Mucosa of stomach (tissue), 1 donor: ENCODE results near the gene OGDH.

Source experiments
- H3K27me3 ChIP-seq: one replicate; pipeline ENCODE4 v1.7.0; 2013; ENCODE audit warnings: mild to moderate bottlenecking, low read length; ENCODE audit not compliant: control insufficient read depth, insufficient read depth
- H3K36me3 ChIP-seq: one replicate; pipeline ENCODE4 v1.7.0; 2013; ENCODE audit warnings: low read length; ENCODE audit not compliant: control insufficient read depth, insufficient read depth
- H3K4me1 ChIP-seq: one replicate; pipeline ENCODE4 v1.7.0; 2013; ENCODE audit warnings: mild to moderate bottlenecking, low read length; ENCODE audit not compliant: control insufficient read depth, insufficient read depth
- H3K4me3 ChIP-seq: one replicate; pipeline ENCODE4 v1.7.0; 2013; ENCODE audit warnings: low read length
- H3K9ac ChIP-seq: one replicate; pipeline ENCODE4 v1.7.0; 2013; ENCODE audit warnings: mild to moderate bottlenecking, low read length, moderate library complexity
- H3K9me3 ChIP-seq: one replicate; pipeline ENCODE4 v1.7.0; 2013; ENCODE audit warnings: mild to moderate bottlenecking, low read length, moderate library complexity; ENCODE audit not compliant: control insufficient read depth
- donor health status: Pancreatic carcinoma.

The OGDH gene

DNA sequence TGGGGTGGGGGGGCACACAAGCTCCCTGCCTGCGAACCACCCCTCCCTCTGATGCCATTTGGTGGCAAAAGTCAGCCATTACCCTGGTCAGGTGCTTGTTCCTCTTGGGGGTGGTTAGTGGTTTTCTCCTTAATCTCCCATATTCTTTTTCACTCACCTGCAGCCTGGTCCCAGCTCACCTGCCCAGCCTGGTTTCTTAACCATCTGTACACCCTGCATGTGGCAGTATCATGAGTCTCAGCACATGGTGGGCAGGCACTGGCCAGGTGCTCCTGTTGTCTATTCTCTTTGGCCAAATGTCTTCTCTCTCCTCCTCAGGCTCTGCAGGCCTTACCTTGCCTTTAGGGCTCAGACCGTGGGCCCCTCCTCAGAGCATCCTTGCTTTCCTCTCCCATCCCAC, 30.5 kb downstream of the OGDH start:
- Histone ChIP-seq H3K9me3 (no peaks in the 10 kb centered on the region), H3K9ac (no peak overlapping the region), H3K27me3 (no peaks in the 10 kb centered on the region), H3K4me1 (peaks cover 86% of the 10 kb centered on the region), H3K4me3 (no peak overlapping the region), H3K36me3 (no peaks in the 10 kb centered on the region)

DNA sequence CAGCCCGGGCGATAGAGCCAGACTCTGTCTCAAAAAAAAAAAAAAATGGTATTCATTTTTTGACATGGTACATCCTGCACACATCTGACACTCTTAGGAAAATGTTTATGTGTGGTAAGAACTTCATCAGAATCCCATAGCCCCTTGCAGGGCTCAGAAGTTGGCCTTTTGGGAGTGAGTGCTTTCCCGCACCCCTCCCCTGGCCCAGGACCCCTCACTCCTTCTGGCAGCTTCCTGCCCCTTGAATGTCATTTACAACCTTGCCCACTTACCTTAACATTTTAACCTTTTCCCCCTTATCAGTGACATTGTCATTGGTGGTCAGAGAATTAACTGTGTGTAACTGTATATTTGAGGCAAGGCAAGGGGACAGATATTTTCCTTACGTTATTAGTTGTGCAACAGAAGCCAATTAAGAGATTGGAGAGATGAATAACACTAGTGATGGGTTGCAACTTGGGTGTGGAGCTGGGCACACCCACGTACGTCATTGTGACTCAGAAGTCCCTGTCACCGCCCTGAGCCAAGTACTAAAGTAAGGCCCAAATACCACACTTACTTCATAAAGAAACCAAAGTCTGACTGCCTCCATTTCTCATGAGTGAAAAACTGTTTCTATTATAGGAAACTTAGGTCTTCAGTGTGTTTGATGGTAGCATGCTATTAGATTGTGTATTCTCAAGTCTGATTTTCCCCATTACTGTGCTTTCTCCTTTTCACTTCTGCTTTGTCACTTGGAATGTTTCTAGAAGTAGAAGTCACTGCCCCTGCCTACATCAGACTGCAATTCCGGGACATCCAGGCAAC, 31.6 kb downstream of the OGDH start:
- Histone ChIP-seq H3K27me3 (no peaks in the 10 kb centered on the region), H3K9ac (peak overlapping the region; percentile 61), H3K4me1 (peaks cover 76% of the 10 kb centered on the region), H3K9me3 (no peaks in the 10 kb centered on the region), H3K36me3 (no peaks in the 10 kb centered on the region), H3K4me3 (no peak overlapping the region)

DNA sequence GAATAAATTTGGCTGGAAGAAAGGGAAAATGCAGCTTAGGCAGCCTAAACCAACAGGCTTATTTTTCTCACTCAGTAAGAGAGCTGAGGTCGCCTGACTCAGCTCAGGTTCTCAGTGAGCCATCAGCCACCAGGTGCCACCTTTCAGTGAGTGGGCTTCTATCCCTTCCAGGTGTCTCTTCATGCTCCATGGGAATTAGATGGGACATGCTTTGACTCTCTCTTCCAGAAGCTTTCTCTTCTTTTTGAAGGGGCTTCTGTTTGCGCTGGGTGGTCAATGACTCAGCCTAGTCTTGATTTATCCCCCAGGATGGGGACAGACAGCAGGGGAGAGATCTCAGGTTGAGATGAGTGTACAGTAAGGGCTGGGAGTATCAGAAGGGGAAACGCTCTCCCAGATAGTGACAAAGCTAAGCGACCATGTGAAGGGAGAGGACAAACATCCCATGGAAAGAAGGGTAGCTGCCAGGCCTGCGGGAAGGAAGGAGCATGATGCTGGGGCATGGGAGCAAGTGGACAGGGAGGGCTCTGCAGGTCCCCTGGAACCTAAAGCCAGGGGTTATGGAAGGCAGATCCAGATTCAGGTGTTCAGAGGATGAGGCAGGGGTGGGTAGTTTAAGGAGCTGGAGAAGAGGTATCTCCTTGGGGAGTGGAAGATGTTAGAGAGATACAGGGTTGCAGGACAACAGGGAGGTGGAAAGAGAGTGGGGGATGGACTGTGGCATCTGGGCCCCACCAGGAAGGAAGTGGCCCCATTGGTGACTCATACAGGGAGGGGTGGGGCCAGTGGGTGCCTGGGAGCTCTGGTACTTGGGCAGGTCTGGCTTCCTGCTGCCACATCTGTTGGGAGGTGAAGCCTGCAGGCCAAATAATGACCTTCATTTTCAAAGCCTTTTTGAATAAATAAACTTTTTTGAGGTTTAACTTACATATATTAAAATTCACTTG, 32.5 kb downstream of the OGDH start:
- peak overlapping the region; percentile 61 for H3K9ac ChIP-seq
- no peaks in the 10 kb centered on the region for H3K36me3 ChIP-seq
- H3K27me3 ChIP-seq = no peaks in the 10 kb centered on the region
- peaks cover 67% of the 10 kb centered on the region for H3K4me1 ChIP-seq
- no peaks in the 10 kb centered on the region for H3K9me3 ChIP-seq
- H3K4me3 ChIP-seq = no peak overlapping the region

DNA sequence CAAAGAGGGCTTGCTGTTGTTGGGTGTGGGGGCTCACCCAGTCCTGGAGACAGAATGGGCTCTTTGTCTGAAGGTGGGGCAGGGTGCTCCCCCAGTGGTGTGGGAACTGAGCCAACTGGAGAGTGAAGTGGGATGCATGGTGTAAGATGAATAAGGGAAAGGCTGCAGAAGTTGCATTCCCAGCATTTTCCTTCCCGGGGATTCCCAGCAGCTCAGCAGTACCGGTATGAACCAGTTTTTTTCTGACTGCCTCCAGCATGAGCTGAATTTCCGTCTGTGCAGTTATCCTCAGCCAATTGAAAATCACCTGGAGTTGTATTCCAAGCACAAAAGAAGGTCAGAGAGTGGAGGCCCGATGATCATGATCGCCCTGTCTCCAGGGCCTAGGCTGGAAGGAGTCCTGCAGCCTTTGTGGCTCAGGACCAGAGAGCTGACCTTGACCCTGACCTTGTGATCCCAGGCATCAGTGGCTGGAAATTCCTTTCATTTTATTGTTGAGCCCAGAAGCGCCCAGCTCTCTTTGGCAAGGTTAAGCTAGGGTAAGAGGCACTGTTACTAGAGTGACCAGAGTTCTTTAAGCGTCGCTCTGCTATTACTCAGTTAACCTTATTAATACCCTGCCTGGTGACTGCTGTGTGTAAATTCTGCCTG, 33.4 kb downstream of the OGDH start:
- peak overlapping the region; percentile 55 for H3K9ac ChIP-seq
- H3K9me3 ChIP-seq = no peaks in the 10 kb centered on the region
- peaks cover 58% of the 10 kb centered on the region for H3K4me1 ChIP-seq
- H3K27me3 ChIP-seq = no peaks in the 10 kb centered on the region
- no peaks in the 10 kb centered on the region for H3K36me3 ChIP-seq
- no peak overlapping the region for H3K4me3 ChIP-seq

DNA sequence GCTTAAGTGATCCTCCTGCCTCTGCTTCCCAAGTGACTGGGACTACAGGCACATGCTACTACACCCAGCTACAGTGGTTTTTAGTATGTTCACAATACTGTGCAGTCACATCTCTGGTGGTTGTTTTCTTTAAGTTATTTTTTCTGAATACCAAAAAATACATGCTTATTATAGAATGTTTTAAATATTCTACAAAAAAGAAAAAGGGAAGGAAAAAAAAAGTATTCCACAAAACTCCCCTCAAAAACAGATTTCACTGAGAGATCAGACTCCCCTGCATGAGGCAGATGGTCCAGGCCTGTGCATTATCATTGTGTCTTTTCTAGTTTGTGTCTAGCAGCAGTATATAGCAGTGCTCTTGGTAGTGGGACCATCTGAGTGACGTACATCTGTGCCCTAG, 36.8 kb downstream of the OGDH start:
- no peaks in the 10 kb centered on the region for H3K36me3 ChIP-seq
- no peak overlapping the region for H3K9ac ChIP-seq

DNA sequence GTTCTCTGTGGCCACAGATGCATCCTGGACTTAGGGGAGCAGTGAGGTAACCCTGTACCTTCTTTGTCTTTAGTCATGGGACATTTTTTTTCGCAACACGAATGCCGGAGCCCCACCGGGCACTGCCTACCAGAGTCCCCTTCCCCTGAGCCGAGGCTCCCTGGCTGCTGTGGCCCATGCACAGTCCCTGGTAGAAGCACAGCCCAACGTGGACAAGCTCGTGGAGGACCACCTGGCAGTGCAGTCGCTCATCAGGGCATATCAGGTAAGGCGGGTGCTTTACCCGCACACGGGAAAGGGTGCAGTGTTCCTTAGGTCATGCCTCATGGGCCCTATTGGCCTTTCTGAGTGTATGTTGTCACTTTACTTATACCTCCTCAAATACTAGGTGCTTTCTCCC, 38.8 kb downstream of the OGDH start:
- Histone ChIP-seq H3K27me3 (no peaks in the 10 kb centered on the region), H3K4me3 (no peak overlapping the region), H3K36me3 (no peaks in the 10 kb centered on the region), H3K4me1 (peaks cover 12% of the 10 kb centered on the region), H3K9me3 (no peaks in the 10 kb centered on the region), H3K9ac (no peak overlapping the region)

More for the DNA sequence above, 36.8 kb downstream of the OGDH start:
- Histone ChIP-seq H3K27me3 (no peaks in the 10 kb centered on the region), H3K4me1 (peaks cover 32% of the 10 kb centered on the region), H3K4me3 (no peak overlapping the region), H3K9me3 (no peaks in the 10 kb centered on the region)

DNA sequence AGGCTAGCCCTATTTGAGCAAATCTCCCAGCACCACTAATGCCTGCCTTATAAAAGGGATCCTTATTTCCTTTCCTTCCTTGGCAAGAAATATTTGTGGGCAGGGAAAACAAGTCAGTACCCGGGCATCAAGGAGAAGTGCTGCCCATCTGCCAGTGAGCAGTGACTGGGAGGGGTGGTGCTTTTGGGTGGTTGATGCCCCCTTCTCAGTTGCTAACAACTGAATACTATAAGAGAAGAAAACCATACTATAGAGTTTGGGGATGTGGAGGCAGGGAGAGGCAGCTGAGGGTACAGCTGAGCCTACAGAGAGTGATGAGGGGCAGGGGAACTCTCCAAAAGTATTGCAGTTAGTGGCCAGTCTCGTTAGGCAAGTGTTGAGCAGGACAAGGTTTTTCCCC, 39.3 kb downstream of the OGDH start:
- H3K4me1 ChIP-seq = peaks cover 8% of the 10 kb centered on the region
- H3K27me3 ChIP-seq = no peaks in the 10 kb centered on the region
- H3K9ac ChIP-seq = no peak overlapping the region
- no peaks in the 10 kb centered on the region for H3K36me3 ChIP-seq
- no peak overlapping the region for H3K4me3 ChIP-seq
- no peaks in the 10 kb centered on the region for H3K9me3 ChIP-seq

DNA sequence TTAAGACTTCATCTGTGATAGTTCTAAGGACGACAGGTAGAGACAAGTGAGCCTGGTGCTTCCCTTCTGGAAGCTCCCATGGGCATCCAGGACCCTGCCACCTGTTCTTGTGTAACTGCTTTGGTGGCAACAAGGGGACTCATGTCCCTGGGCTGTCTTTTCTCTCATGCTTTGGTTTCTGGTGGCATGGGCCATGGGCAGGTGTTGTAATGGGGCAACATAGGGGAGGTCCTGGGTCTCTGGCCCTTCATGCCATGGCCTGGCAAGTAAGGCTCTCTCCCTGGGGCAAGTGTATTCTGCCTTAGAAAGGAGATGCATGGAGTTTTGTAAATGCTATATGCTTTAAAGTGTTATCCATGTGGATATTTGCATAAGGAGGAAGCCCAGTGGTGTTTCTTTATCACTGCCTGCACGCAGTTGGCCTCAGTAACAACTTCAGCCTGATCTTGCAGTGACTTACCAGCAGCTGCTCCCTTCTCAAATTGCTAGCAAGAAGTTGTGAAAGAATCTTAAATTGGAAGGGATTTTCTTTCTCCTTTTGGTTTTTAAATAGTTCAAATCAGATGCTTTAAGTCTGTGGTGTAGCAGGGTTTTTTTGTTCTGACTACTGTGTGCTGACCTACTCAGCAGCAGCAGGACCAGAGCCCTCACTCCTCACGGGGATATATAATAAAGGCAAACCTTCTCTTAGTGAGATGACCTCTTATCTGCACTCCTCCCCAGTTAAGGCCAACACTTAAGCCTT, 39.9 kb downstream of the OGDH start:
- no peaks in the 10 kb centered on the region for H3K36me3 ChIP-seq
- no peaks in the 10 kb centered on the region for H3K27me3 ChIP-seq
- peaks cover 8% of the 10 kb centered on the region for H3K4me1 ChIP-seq
- no peak overlapping the region for H3K4me3 ChIP-seq
- H3K9ac ChIP-seq = no peak overlapping the region
- H3K9me3 ChIP-seq = no peaks in the 10 kb centered on the region

DNA sequence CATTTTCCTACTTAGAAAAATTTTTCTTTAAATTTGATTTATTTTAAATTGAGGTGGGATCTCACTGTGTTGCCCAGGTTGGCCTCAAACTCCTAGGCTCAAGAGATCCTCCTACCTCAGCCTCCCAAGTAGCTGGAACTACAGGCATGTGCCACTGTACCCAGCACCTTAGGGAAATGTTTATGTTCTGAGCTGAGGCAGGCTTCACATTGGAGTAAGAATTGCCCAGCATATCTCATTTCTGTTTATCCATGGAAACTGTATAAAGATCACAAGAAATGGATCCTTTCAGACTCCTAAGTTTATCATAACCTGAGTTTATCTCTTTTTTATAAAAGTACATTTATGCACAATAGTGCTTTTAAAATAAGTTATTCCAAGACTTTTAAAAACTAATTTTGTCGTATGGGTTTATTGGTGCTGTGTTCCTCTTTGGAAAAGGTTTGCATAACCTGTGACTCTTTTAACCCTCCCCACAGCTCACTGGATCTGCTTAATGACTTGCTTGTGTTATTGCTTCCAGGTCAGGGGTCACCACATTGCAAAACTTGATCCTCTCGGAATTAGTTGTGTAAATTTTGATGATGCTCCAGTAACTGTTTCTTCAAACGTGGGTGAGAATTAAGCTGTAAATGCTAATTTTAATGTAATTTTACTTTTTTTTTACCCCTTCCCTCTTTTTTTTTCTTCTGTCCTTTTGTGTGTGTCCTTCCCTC, 40.7 kb downstream of the OGDH start:
- Histone ChIP-seq H3K9me3 (no peaks in the 10 kb centered on the region), H3K27me3 (no peaks in the 10 kb centered on the region), H3K4me1 (peaks cover 8% of the 10 kb centered on the region), H3K4me3 (no peak overlapping the region), H3K9ac (no peak overlapping the region), H3K36me3 (no peaks in the 10 kb centered on the region)

DNA sequence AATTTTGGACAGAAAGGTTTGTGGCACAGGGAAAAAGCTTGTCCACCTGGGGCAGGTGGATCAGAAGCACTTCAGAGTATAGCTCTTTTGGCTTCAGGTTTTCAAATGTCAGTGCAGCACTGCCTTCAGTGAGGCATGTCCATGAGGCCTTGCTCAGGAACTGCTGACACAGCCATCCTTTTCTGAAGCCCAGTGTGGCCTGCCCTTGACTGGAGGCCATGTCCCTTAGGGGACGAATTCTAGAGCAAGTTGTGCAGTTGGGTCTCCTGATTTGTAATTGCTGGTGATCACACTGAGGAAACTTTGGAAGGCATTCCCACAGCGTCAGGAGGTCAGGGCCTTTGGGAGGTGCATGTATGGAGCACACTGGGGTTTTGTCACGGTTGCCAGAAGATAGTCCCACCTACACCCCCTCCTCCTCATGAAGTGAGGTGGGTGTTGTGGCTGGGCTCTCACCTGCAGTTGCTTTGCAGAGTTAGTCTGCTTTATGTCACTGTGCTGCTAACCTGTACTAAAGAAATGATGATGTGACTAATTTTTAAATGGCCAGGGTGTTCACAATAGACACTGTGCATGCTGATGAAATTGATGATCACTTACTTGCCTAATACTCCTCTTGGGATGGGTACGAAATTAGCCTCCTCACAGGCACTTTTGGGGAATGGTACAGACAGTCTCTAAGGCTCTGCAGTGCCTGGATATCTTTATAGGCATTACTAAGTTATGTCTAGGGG, 41.7 kb downstream of the OGDH start:
- H3K4me1 ChIP-seq = peaks cover 8% of the 10 kb centered on the region
- H3K27me3 ChIP-seq = no peaks in the 10 kb centered on the region
- no peaks in the 10 kb centered on the region for H3K36me3 ChIP-seq
- H3K9ac ChIP-seq = no peak overlapping the region
- no peak overlapping the region for H3K4me3 ChIP-seq
- no peaks in the 10 kb centered on the region for H3K9me3 ChIP-seq
